Liver (tissue), 3 donors: ENCODE results near the gene FSIP1.

Experiments
- EGR1 ChIP-seq, 2 donors: IDR thresholded peaks; 2 replicates each; pipeline ENCODE4 v1.6.1; 2016 to 2018; ENCODE audit warnings: antibody characterized with exemption in 2 of 2, low read depth in 2 of 2
- JUND ChIP-seq, 2 donors: IDR thresholded peaks; 2 replicates each; pipeline ENCODE4 v1.6.1; 2016; ENCODE audit warnings: antibody characterized with exemption in 2 of 2
- TAF1 ChIP-seq: conservative IDR thresholded peaks from 2 replicates; pipeline ENCODE4 v1.6.1; 2016; ENCODE audit warnings: antibody characterized with exemption, mild to moderate bottlenecking
- YY1 ChIP-seq: IDR thresholded peaks from 2 replicates; pipeline ENCODE4 v1.6.1; 2016; ENCODE audit warnings: antibody characterized with exemption, mild to moderate bottlenecking
- TF ChIP-seq, protein P1 (sequence below): fragments of 150-350 bp; IDR thresholded peaks from 2 replicates; pipeline ENCODE4 v1.5.1; 2017; ENCODE audit warnings: improper control_type of control experiment, low read depth, low read length; ENCODE audit not compliant: missing input control
- TF ChIP-seq, protein P2 (sequence below): IDR thresholded peaks from 2 replicates; pipeline ENCODE4 v1.6.1; 2016; ENCODE audit warnings: antibody characterized with exemption, mild to moderate bottlenecking
- TF ChIP-seq, protein P3 (sequence below): IDR thresholded peaks from 2 replicates; pipeline ENCODE4 v1.6.1; 2016; ENCODE audit warnings: antibody characterized with exemption
- TF ChIP-seq, protein P4 (sequence below): IDR thresholded peaks from 2 replicates; pipeline ENCODE4 v1.6.1; 2016; ENCODE audit warnings: antibody characterized with exemption
- donor health status: healthy.
- donor health status: healthy.

DNA sequence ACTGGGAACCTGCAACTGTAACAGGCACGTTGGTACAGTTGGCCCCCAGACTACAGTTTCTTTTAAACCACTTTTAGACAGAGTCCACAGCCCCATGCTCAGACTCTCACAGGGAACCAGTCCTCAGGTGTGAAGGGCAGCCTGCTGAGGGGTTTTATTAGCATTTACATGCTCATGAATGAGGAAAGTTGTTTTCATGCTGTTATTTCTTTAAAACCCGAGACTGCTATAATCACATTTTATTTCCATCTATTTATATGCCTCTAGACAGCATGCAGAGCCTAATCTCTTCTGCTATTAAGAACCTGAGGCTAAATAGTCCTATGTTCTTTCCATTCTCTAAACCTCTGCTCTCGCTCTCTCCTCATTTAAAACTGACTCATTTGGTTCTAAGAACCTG lies 26.3 kb upstream of the FSIP1 start:
- TF ChIP-seq, protein P1, sequence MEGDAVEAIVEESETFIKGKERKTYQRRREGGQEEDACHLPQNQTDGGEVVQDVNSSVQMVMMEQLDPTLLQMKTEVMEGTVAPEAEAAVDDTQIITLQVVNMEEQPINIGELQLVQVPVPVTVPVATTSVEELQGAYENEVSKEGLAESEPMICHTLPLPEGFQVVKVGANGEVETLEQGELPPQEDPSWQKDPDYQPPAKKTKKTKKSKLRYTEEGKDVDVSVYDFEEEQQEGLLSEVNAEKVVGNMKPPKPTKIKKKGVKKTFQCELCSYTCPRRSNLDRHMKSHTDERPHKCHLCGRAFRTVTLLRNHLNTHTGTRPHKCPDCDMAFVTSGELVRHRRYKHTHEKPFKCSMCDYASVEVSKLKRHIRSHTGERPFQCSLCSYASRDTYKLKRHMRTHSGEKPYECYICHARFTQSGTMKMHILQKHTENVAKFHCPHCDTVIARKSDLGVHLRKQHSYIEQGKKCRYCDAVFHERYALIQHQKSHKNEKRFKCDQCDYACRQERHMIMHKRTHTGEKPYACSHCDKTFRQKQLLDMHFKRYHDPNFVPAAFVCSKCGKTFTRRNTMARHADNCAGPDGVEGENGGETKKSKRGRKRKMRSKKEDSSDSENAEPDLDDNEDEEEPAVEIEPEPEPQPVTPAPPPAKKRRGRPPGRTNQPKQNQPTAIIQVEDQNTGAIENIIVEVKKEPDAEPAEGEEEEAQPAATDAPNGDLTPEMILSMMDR, result no peak
- TF ChIP-seq, protein P2, sequence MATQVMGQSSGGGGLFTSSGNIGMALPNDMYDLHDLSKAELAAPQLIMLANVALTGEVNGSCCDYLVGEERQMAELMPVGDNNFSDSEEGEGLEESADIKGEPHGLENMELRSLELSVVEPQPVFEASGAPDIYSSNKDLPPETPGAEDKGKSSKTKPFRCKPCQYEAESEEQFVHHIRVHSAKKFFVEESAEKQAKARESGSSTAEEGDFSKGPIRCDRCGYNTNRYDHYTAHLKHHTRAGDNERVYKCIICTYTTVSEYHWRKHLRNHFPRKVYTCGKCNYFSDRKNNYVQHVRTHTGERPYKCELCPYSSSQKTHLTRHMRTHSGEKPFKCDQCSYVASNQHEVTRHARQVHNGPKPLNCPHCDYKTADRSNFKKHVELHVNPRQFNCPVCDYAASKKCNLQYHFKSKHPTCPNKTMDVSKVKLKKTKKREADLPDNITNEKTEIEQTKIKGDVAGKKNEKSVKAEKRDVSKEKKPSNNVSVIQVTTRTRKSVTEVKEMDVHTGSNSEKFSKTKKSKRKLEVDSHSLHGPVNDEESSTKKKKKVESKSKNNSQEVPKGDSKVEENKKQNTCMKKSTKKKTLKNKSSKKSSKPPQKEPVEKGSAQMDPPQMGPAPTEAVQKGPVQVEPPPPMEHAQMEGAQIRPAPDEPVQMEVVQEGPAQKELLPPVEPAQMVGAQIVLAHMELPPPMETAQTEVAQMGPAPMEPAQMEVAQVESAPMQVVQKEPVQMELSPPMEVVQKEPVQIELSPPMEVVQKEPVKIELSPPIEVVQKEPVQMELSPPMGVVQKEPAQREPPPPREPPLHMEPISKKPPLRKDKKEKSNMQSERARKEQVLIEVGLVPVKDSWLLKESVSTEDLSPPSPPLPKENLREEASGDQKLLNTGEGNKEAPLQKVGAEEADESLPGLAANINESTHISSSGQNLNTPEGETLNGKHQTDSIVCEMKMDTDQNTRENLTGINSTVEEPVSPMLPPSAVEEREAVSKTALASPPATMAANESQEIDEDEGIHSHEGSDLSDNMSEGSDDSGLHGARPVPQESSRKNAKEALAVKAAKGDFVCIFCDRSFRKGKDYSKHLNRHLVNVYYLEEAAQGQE, result no peak
- TF ChIP-seq YY1 (no peak), EGR1 (IDR thresholded peaks at IDR 0.05; ENCODE audit: low read depth in 2 of 2) (no peak), TAF1 (no peak), JUND (IDR thresholded peaks at IDR 0.05) (no peak)
- TF ChIP-seq, protein P3, sequence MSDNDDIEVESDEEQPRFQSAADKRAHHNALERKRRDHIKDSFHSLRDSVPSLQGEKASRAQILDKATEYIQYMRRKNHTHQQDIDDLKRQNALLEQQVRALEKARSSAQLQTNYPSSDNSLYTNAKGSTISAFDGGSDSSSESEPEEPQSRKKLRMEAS, result no peak
- TF ChIP-seq, protein P4, sequence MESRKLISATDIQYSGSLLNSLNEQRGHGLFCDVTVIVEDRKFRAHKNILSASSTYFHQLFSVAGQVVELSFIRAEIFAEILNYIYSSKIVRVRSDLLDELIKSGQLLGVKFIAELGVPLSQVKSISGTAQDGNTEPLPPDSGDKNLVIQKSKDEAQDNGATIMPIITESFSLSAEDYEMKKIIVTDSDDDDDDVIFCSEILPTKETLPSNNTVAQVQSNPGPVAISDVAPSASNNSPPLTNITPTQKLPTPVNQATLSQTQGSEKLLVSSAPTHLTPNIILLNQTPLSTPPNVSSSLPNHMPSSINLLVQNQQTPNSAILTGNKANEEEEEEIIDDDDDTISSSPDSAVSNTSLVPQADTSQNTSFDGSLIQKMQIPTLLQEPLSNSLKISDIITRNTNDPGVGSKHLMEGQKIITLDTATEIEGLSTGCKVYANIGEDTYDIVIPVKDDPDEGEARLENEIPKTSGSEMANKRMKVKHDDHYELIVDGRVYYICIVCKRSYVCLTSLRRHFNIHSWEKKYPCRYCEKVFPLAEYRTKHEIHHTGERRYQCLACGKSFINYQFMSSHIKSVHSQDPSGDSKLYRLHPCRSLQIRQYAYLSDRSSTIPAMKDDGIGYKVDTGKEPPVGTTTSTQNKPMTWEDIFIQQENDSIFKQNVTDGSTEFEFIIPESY, result no peak
